Sigmoid colon (tissue), 7 donors: ENCODE data around the gene COL23A1. TPM values are rescaled to one million over a fixed set of nuclear protein-coding genes. Genes with fewer than 3 reads are reported as not detected.

ENCODE experiments used
- DNase-seq: peaks from one replicate; pipeline ENCODE4 v3.0.0-alpha.2; 2019
- H3K27ac ChIP-seq, 4 donors: fragments of 200-600 bp; sonication (generic); one replicate each; pipeline ENCODE4 v1.5.1; 2016 to 2019; ENCODE audit warnings: mild to moderate bottlenecking in 1 of 4
- H3K27me3 ChIP-seq, 3 donors: fragments of 200-600 bp; sonication (generic); one replicate each; pipeline ENCODE4 v1.5.1; 2019; ENCODE audit warnings: mild to moderate bottlenecking in 1 of 3
- H3K36me3 ChIP-seq, 4 donors: fragments of 200-600 bp; sonication (generic); one replicate each; pipeline ENCODE4 v1.5.1; 2016 to 2019
- H3K4me1 ChIP-seq, 4 donors: fragments of 200-600 bp; sonication (generic); one replicate each; pipeline ENCODE4 v1.5.1; 2017 to 2019
- H3K4me3 ChIP-seq, 4 donors: fragments of 200-600 bp; sonication (generic); one replicate each; pipeline ENCODE4 v1.5.1; 2017 to 2019; ENCODE audit warnings: mild to moderate bottlenecking in 2 of 4, moderate library complexity in 1 of 4
- H3K9me3 ChIP-seq, 4 donors: fragments of 200-600 bp in 3 of 4; sonication (generic) in 3 of 4; one replicate each; pipeline versions ENCODE4 v1.5.1 to v1.6.1; 2013 to 2019
- CTCF ChIP-seq, 4 experiments: fragments of 450-650 bp in 3 of 4; fragments of 200-600 bp in 1 of 4; IDR thresholded peaks; one replicate each; pipeline ENCODE4 v1.5.1; 2016 to 2019; ENCODE audit warnings: antibody characterized with exemption in 4 of 4, mild to moderate bottlenecking in 3 of 4, moderate library complexity in 2 of 4
- EP300 ChIP-seq, 4 donors: sonication (generic); formaldehyde crosslinking; IDR thresholded peaks; one replicate each; pipeline ENCODE4 v1.6.1; 2017; ENCODE audit warnings: antibody characterized with exemption in 4 of 4
- POLR2A ChIP-seq, 2 donors: fragments of 450-650 bp; IDR thresholded peaks; one replicate each; pipeline ENCODE4 v1.6.1; 2016; ENCODE audit warnings: antibody characterized with exemption in 2 of 2, mild to moderate bottlenecking in 2 of 2, moderate library complexity in 2 of 2
- POLR2AphosphoS5 ChIP-seq, 4 donors: sonication (generic); formaldehyde crosslinking; IDR thresholded peaks; one replicate each; pipeline ENCODE4 v1.6.1; 2017; ENCODE audit warnings: antibody characterized with exemption in 4 of 4
- WGBS, 2 donors: extraction: QIAGEN DNeasy Blood & Tissue Kit; methylation state at CpG; one replicate each; pipeline ENCODE4 v1.1.7; 2013; 5-methylcytosine and 5-hydroxymethylcytosine counted together
- intact Hi-C: fragments of 100-400 bp; cut with DNase I; formaldehyde crosslinking; loops from one replicate; pipeline ENCODE4 v1.15.1; 2023
- polyA plus RNA-seq, 3 donors: library from polyadenylated mRNA; stranded (reverse); fragments of 200-250 nt; gene quantifications; one replicate each; pipeline ENCODE4 v1.2.3, GENCODE V29; 2013
- total RNA-seq, 4 donors: library from RNA; depleted of rRNA; stranded (reverse); fragments of >200 nt; gene quantifications; one replicate each; pipeline ENCODE4 v1.1.0, GENCODE V29; 2016
- donor health status: healthy with polysubstance abuse.
- donor health status: Bipolar disorder and iron deficiency.
- donor health status: healthy.

Gene COL23A1
- total and polyA plus RNA-seq, 7 donors: 0.28 to 1.2 (median 0.57) TPM; not detected in 1

- intact Hi-C loops: no loop called here
- TF ChIP-seq CTCF (IDR thresholded peaks at IDR 0.05) (no peak), EP300 (IDR thresholded peaks at IDR 0.05) (no peak), POLR2A (IDR thresholded peaks at IDR 0.05) (no peak), POLR2AphosphoS5 (IDR thresholded peaks at IDR 0.05) (no peak)
- Histone ChIP-seq H3K4me3 (no peak overlapping the region), H3K27ac (no peak overlapping the region), H3K9me3 (no peaks in the 10 kb centered on the region), H3K4me1 (no peaks in the 10 kb centered on the region), H3K36me3 (no peaks in the 10 kb centered on the region), H3K27me3 (no peaks in the 10 kb centered on the region)
- WGBS, 2 donors: 89 to 91% methylated on average over 10 of the region's 10 CpGs
- DNase-seq: no peak
Observed at GRCh38 chr5:178533136-178533535, 57.1 kb downstream of the COL23A1 start.

GRCh38 chr5:178532666-178533065 lies 57.5 kb downstream of the COL23A1 start:
- TF ChIP-seq EP300 (IDR thresholded peaks at IDR 0.05): no peak
- TF ChIP-seq POLR2A (IDR thresholded peaks at IDR 0.05): no peak
- no peak for TF ChIP-seq POLR2AphosphoS5 (IDR thresholded peaks at IDR 0.05)
- no peak for TF ChIP-seq CTCF (IDR thresholded peaks at IDR 0.05)

GRCh38 chr5:178532236-178532635 lies 58.0 kb downstream of the COL23A1 start:
- 78 to 84% methylated on average over 5 of the region's 5 CpGs for WGBS, 2 donors
- intact Hi-C loops: no loop called here
- no peak for TF ChIP-seq POLR2AphosphoS5 (IDR thresholded peaks at IDR 0.05)
- TF ChIP-seq POLR2A (IDR thresholded peaks at IDR 0.05): no peak
- TF ChIP-seq EP300 (IDR thresholded peaks at IDR 0.05): no peak
- no peak for TF ChIP-seq CTCF (IDR thresholded peaks at IDR 0.05)
- H3K9me3 ChIP-seq: no peaks in the 10 kb centered on the region
- no peaks in the 10 kb centered on the region for H3K27me3 ChIP-seq
- no peak overlapping the region for H3K27ac ChIP-seq
- DNase-seq: no peak
- no peaks in the 10 kb centered on the region for H3K4me1 ChIP-seq
- H3K36me3 ChIP-seq: no peaks in the 10 kb centered on the region
- H3K4me3 ChIP-seq: no peak overlapping the region

More at GRCh38 chr5:178532666-178533065, 57.5 kb downstream of the COL23A1 start:
- DNase-seq: no peak
- Histone ChIP-seq H3K27me3 (no peaks in the 10 kb centered on the region), H3K4me1 (no peaks in the 10 kb centered on the region), H3K27ac (no peak overlapping the region), H3K4me3 (no peak overlapping the region), H3K9me3 (no peaks in the 10 kb centered on the region), H3K36me3 (no peaks in the 10 kb centered on the region)
- intact Hi-C loops: no loop called here
- WGBS, 2 donors: 51 to 61% methylated on average over 7 of the region's 7 CpGs

GRCh38 chr5:178531786-178532185 lies 58.4 kb downstream of the COL23A1 start:
- intact Hi-C loops: no loop called here
- 85 to 87% methylated on average over 11 of the region's 11 CpGs for WGBS, 2 donors
- TF ChIP-seq EP300 (IDR thresholded peaks at IDR 0.05) (no peak), CTCF (IDR thresholded peaks at IDR 0.05) (no peak), POLR2AphosphoS5 (IDR thresholded peaks at IDR 0.05) (no peak), POLR2A (IDR thresholded peaks at IDR 0.05) (no peak)
- no peak overlapping the region for H3K27ac ChIP-seq
- H3K27me3 ChIP-seq: no peaks in the 10 kb centered on the region
- no peaks in the 10 kb centered on the region for H3K4me1 ChIP-seq
- DNase-seq: no peak
- no peak overlapping the region for H3K4me3 ChIP-seq
- no peaks in the 10 kb centered on the region for H3K36me3 ChIP-seq
- no peaks in the 10 kb centered on the region for H3K9me3 ChIP-seq

- TF ChIP-seq CTCF (IDR thresholded peaks at IDR 0.05) (no peak), POLR2A (IDR thresholded peaks at IDR 0.05) (no peak)
- intact Hi-C loops: no loop called here
- no peak overlapping the region for H3K4me3 ChIP-seq
- no peaks in the 10 kb centered on the region for H3K9me3 ChIP-seq
- no peak overlapping the region for H3K27ac ChIP-seq
- 76 to 84% methylated on average over 7 of the region's 7 CpGs for WGBS, 2 donors
- H3K4me1 ChIP-seq: no peaks in the 10 kb centered on the region
- no peaks in the 10 kb centered on the region for H3K27me3 ChIP-seq
- H3K36me3 ChIP-seq: no peaks in the 10 kb centered on the region
- DNase-seq: no peak
Observed at GRCh38 chr5:178530526-178530925, 59.7 kb downstream of the COL23A1 start.
